Measurements from ENCODE around the gene SMG5.

Gene SMG5

GRCh38 chr1:156257711-156258110, 24.9 kb downstream of the SMG5 start:
- no peak for TF ChIP-seq FOXP2 (optimal IDR thresholded peaks at IDR 0.05; ENCODE audit: borderline replicate concordance, extremely low read depth, extremely low read length, insufficient read depth)
- no peak for TF ChIP-seq SIN3A (IDR thresholded peaks at IDR 0.05; ENCODE audit: borderline replicate concordance, insufficient read depth, low read length)
- TF ChIP-seq POLR2AphosphoS5 (IDR thresholded peaks at IDR 0.05; ENCODE audit: low read depth, low read length): no peak
- no peak for TF ChIP-seq REST (IDR thresholded peaks at IDR 0.05; ENCODE audit: insufficient read depth in 1 of 2, low read depth in 2 of 2, low read length in 2 of 2)
- no peak for TF ChIP-seq TAF1 (IDR thresholded peaks at IDR 0.05; ENCODE audit: borderline replicate concordance, insufficient read depth, low read length)

- TF ChIP-seq REST (IDR thresholded peaks at IDR 0.05; ENCODE audit: insufficient read depth in 1 of 2, low read depth in 2 of 2, low read length in 2 of 2) (no peak), TAF1 (IDR thresholded peaks at IDR 0.05; ENCODE audit: borderline replicate concordance, insufficient read depth, low read length) (no peak), SIN3A (IDR thresholded peaks at IDR 0.05; ENCODE audit: borderline replicate concordance, insufficient read depth, low read length) (no peak), POLR2AphosphoS5 (IDR thresholded peaks at IDR 0.05; ENCODE audit: low read depth, low read length) (no peak), FOXP2 (optimal IDR thresholded peaks at IDR 0.05; ENCODE audit: borderline replicate concordance, extremely low read depth, extremely low read length, insufficient read depth) (no peak)
These were observed 29.0 kb downstream of the SMG5 start for GRCh38 chr1:156253634-156254033.

GRCh38 chr1:156251527-156251926, 31.1 kb downstream of the SMG5 start:
- no peak for TF ChIP-seq FOXP2 (optimal IDR thresholded peaks at IDR 0.05; ENCODE audit: borderline replicate concordance, extremely low read depth, extremely low read length, insufficient read depth)
- TF ChIP-seq REST (IDR thresholded peaks at IDR 0.05; ENCODE audit: insufficient read depth in 1 of 2, low read depth in 2 of 2, low read length in 2 of 2): no peak
- no peak for TF ChIP-seq SIN3A (IDR thresholded peaks at IDR 0.05; ENCODE audit: borderline replicate concordance, insufficient read depth, low read length)
- no peak for TF ChIP-seq TAF1 (IDR thresholded peaks at IDR 0.05; ENCODE audit: borderline replicate concordance, insufficient read depth, low read length)
- TF ChIP-seq POLR2AphosphoS5 (IDR thresholded peaks at IDR 0.05; ENCODE audit: low read depth, low read length): no peak

- TF ChIP-seq REST (IDR thresholded peaks at IDR 0.05; ENCODE audit: insufficient read depth in 1 of 2, low read depth in 2 of 2, low read length in 2 of 2): no peak
- TF ChIP-seq FOXP2 (optimal IDR thresholded peaks at IDR 0.05; ENCODE audit: borderline replicate concordance, extremely low read depth, extremely low read length, insufficient read depth): no peak
- TF ChIP-seq TAF1 (IDR thresholded peaks at IDR 0.05; ENCODE audit: borderline replicate concordance, insufficient read depth, low read length): no peak
These were observed 33.0 kb downstream of the SMG5 start for GRCh38 chr1:156249593-156249992.

- TF ChIP-seq TAF1 (IDR thresholded peaks at IDR 0.05; ENCODE audit: borderline replicate concordance, insufficient read depth, low read length): no peak
- TF ChIP-seq POLR2AphosphoS5 (IDR thresholded peaks at IDR 0.05; ENCODE audit: low read depth, low read length): no peak
- no peak for TF ChIP-seq SIN3A (IDR thresholded peaks at IDR 0.05; ENCODE audit: borderline replicate concordance, insufficient read depth, low read length)
- TF ChIP-seq FOXP2 (optimal IDR thresholded peaks at IDR 0.05; ENCODE audit: borderline replicate concordance, extremely low read depth, extremely low read length, insufficient read depth): no peak
- TF ChIP-seq REST (IDR thresholded peaks at IDR 0.05; ENCODE audit: insufficient read depth in 1 of 2, low read depth in 2 of 2, low read length in 2 of 2): no peak
These were observed 34.3 kb downstream of the SMG5 start for GRCh38 chr1:156248323-156248683.
